ENCODE results near the gene ZNF407. TPM values are rescaled to one million over a fixed set of nuclear protein-coding genes. Genes with fewer than 3 reads are reported as not detected.

ZNF407 gene
- total and polyA plus RNA-seq, 8 donors, result 2.1 to 49.0 (median 14.6) TPM

DNA sequence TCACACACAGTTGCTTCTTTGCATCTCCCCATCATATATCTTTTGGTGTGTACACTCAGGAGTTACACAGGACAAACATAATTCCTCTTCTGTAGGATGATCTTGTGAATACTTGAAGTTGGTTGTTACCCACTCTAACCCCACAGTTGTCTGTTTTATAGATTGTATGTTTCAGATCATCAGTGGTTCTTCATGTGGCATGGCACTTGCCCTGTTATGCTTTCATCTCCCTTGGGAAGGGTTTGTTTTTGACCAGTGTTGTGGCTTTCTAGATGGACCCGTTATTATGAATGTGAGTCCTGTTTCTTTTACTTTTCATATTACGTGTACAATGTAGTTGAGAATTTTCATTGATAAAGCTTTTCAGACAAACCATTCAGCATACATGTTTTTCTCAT lies 82.0 kb downstream of the ZNF407 start:
- Histone ChIP-seq H3K27me3 (no peaks in the 10 kb centered on the region), H3K4me1 (peaks cover 0 to 8% (median 0%) of the 10 kb centered on the region in 4 donors), H3K36me3 (peaks cover 0 to 20% (median 10%) of the 10 kb centered on the region in 4 donors), H3K4me3 (no peak overlapping the region), H3K9me3 (peaks cover 0 to 16% (median 6%) of the 10 kb centered on the region in 4 donors), H3K27ac (no peak overlapping the region)
- DNase-seq, result no peak
- WGBS, 5 donors, result 64 to 96% (median 86%) methylated on average over 2 of the region's 2 CpGs
- TF ChIP-seq POLR2AphosphoS5 (IDR thresholded peaks at IDR 0.05) (no peak), POLR2A (IDR thresholded peaks at IDR 0.05) (no peak), EP300 (IDR thresholded peaks at IDR 0.05) (no peak)
- TF ChIP-seq, protein P1, sequence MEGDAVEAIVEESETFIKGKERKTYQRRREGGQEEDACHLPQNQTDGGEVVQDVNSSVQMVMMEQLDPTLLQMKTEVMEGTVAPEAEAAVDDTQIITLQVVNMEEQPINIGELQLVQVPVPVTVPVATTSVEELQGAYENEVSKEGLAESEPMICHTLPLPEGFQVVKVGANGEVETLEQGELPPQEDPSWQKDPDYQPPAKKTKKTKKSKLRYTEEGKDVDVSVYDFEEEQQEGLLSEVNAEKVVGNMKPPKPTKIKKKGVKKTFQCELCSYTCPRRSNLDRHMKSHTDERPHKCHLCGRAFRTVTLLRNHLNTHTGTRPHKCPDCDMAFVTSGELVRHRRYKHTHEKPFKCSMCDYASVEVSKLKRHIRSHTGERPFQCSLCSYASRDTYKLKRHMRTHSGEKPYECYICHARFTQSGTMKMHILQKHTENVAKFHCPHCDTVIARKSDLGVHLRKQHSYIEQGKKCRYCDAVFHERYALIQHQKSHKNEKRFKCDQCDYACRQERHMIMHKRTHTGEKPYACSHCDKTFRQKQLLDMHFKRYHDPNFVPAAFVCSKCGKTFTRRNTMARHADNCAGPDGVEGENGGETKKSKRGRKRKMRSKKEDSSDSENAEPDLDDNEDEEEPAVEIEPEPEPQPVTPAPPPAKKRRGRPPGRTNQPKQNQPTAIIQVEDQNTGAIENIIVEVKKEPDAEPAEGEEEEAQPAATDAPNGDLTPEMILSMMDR (IDR thresholded peaks at IDR 0.05), result no peak
- intact Hi-C loops (cut with DNase I; ENCODE audit: low total_unique reads), result no loop called here

DNA sequence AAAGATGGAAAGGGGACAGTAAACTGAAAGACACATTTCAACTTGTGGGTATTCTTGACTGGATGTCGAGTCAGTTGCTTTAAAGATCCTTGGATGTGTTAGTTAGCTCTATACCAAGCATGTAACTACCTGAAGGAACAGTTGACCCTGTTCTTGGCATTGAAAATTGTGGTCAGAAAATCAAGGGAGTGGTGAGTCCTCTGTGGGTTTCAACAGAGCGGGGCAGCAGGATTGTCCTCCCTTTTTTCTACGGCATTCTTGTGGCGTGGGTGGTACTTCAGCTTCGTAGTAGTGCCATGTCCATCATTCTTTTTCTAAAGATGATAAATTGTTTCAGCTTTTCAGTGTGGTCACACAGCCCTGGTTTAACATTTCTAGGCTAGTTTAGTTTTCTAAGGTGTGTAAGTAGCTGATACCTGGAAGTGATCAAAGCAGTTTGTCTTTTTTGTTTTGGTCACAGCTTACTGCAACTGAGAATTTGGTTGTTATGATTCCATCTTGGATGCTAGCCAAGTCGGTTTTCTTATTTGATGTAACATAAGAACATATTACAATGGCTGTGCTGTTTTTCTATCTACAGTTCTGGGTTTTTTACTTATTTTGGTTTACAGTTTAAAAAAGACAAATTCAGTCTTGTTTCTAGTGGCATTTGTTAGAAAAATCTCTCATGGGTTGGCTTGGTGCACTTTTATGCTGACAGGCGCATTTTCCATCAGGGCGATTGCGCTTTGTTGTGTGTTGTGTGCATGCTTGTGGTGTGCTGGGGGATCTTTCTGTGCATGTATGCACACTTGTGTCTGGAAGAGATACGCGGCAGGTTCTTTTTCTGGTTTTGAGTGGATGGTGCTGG lies 84.7 kb downstream of the ZNF407 start:
- Histone ChIP-seq H3K27me3 (no peaks in the 10 kb centered on the region), H3K4me1 (peaks cover 0 to 8% (median 0%) of the 10 kb centered on the region in 4 donors), H3K27ac (no peak overlapping the region), H3K4me3 (no peak overlapping the region), H3K9me3 (peaks cover 0 to 8% (median 2%) of the 10 kb centered on the region in 4 donors), H3K36me3 (peaks cover 0 to 25% (median 15%) of the 10 kb centered on the region in 4 donors)
- peak in 1 of 2 donors; percentile 18 for DNase-seq
- intact Hi-C loops (cut with DNase I; ENCODE audit: low total_unique reads), result no loop called here
- no peak for TF ChIP-seq POLR2AphosphoS5 (IDR thresholded peaks at IDR 0.05)
- no peak for TF ChIP-seq POLR2A (IDR thresholded peaks at IDR 0.05)
- TF ChIP-seq EP300 (IDR thresholded peaks at IDR 0.05), result no peak
- TF ChIP-seq, protein P1 (IDR thresholded peaks at IDR 0.05), result no peak
- 86 to 91% (median 89%) methylated on average over 11 of the region's 11 CpGs for WGBS, 5 donors

DNA sequence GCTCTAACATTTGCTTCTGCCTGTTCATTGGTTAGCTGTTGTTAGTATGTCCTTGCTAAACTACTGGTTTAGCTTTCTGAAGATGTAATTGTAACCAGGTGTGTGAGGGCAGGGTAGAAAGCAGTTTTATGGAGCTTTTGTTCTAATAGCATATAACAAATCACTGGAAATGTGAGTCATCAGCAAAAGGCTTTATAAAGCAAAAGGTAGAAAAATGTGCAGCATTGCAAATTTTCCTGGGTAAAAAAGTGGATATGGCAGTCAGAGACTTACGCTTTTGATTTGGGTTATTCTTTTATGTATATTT lies 85.3 kb downstream of the ZNF407 start:
- WGBS, 5 donors, result 81 to 92% (median 89%) methylated on average over 1 of the region's 1 CpG
- H3K27ac ChIP-seq, result no peak overlapping the region
- intact Hi-C loops (cut with DNase I; ENCODE audit: low total_unique reads), result no loop called here
- H3K36me3 ChIP-seq, result peaks cover 0 to 20% (median 14%) of the 10 kb centered on the region in 4 donors
- no peak overlapping the region for H3K4me3 ChIP-seq
- peaks cover 0 to 3% (median 0%) of the 10 kb centered on the region in 4 donors for H3K9me3 ChIP-seq
- H3K4me1 ChIP-seq, result peaks cover 0 to 8% (median 0%) of the 10 kb centered on the region in 4 donors
- H3K27me3 ChIP-seq, result no peaks in the 10 kb centered on the region
- TF ChIP-seq, protein P1 (IDR thresholded peaks at IDR 0.05), result no peak
- no peak for DNase-seq

DNA sequence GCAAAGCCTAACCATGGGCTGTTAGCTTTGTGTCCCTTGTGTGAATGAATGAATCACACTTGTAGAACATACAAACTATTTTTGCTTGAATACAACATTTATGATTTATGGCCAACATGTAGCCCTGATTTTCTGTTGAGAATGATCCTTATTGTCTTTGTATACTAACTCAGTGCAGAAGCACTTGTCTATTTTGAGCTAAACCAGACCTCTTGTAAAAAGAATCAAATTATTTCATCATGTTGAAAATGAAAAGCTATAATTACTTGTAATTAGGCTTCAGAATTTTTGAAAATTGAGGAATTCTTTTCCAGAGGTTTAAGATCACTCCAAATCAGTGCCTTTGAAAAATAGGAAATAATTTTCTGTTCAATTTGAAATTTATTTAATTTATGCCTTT lies 85.9 kb downstream of the ZNF407 start:
- H3K4me1 ChIP-seq, result peaks cover 0 to 8% (median 0%) of the 10 kb centered on the region in 4 donors
- intact Hi-C loops (cut with DNase I; ENCODE audit: low total_unique reads), result no loop called here
- H3K27ac ChIP-seq, result no peak overlapping the region
- H3K36me3 ChIP-seq, result peaks cover 0 to 20% (median 12%) of the 10 kb centered on the region in 4 donors
- no peak overlapping the region for H3K4me3 ChIP-seq
- H3K27me3 ChIP-seq, result no peaks in the 10 kb centered on the region
- no peak for DNase-seq
- no peaks in the 10 kb centered on the region for H3K9me3 ChIP-seq
- no peak for TF ChIP-seq EP300 (IDR thresholded peaks at IDR 0.05)
- TF ChIP-seq POLR2AphosphoS5 (IDR thresholded peaks at IDR 0.05), result no peak
- TF ChIP-seq, protein P1 (IDR thresholded peaks at IDR 0.05), result no peak
- TF ChIP-seq POLR2A (IDR thresholded peaks at IDR 0.05), result no peak

All from stomach (tissue), 9 donors.